Measurements from ENCODE around the gene ITPKB. TPM values are rescaled to one million over a fixed set of nuclear protein-coding genes. Genes with fewer than 3 reads are reported as not detected.

Gene ITPKB
- total and polyA plus RNA-seq, 4 donors = 2.1 to 31.8 (median 11.7) TPM

- Histone ChIP-seq H3K27me3 (ENCODE audit: control insufficient read depth in 1 of 2, insufficient read depth in 2 of 2, low read length in 1 of 2) (no peaks in the 10 kb centered on the region), H3K9me3 (ENCODE audit: control insufficient read depth, low read length) (no peaks in the 10 kb centered on the region), H3K36me3 (ENCODE audit: control insufficient read depth in 1 of 2, insufficient read depth in 2 of 2, low read length in 1 of 2) (no peaks in the 10 kb centered on the region), H3K27ac (ENCODE audit: low read depth in 1 of 2, low read length in 2 of 2) (no peak overlapping the region), H3K4me1 (ENCODE audit: control insufficient read depth in 1 of 2, insufficient read depth in 2 of 2, low read length in 2 of 2) (peaks cover 0 to 5% of the 10 kb centered on the region in 2 donors), H3K4me3 (ENCODE audit: low read length in 2 of 2) (no peak overlapping the region)
- ATAC-seq (ENCODE audit: low FRiP score) (no peak), DNase-seq (peak; percentile 40 to 64)
- intact Hi-C loops (cut with DNase I) = loop anchor here in 1 of 2 donors (5.0 kb wide), 1 partner anchor 39 kb away; no protein-coding TSS in a partner anchor
- WGBS, 2 donors = 91 to 92% methylated on average over 11 of the region's 11 CpGs
These were observed 85.7 kb downstream of the ITPKB start for GRCh38 chr1:226653311-226653921.

GRCh38 chr1:226652613-226653012, 86.5 kb downstream of the ITPKB start:
- H3K4me3 ChIP-seq (ENCODE audit: low read length in 2 of 2) = no peak overlapping the region
- intact Hi-C loops (cut with DNase I) = loop anchor here in 1 of 2 donors (5.0 kb wide), 1 partner anchor 40 kb away; no protein-coding TSS in a partner anchor
- ATAC-seq (ENCODE audit: low FRiP score) = no peak

GRCh38 chr1:226651732-226652105, 87.4 kb downstream of the ITPKB start:
- Histone ChIP-seq H3K27me3 (ENCODE audit: control insufficient read depth in 1 of 2, insufficient read depth in 2 of 2, low read length in 1 of 2) (no peaks in the 10 kb centered on the region), H3K36me3 (ENCODE audit: control insufficient read depth in 1 of 2, insufficient read depth in 2 of 2, low read length in 1 of 2) (no peaks in the 10 kb centered on the region), H3K4me3 (ENCODE audit: low read length in 2 of 2) (no peak overlapping the region), H3K27ac (ENCODE audit: low read depth in 1 of 2, low read length in 2 of 2) (no peak overlapping the region), H3K9me3 (ENCODE audit: control insufficient read depth, low read length) (no peaks in the 10 kb centered on the region), H3K4me1 (ENCODE audit: control insufficient read depth in 1 of 2, insufficient read depth in 2 of 2, low read length in 2 of 2) (no peaks in the 10 kb centered on the region)
- intact Hi-C loops (cut with DNase I) = loop anchor here in 1 of 2 donors (5.0 kb wide), 1 partner anchor 41 kb away; no protein-coding TSS in a partner anchor
- DNase-seq (peak; percentile 47 to 75), ATAC-seq (ENCODE audit: low FRiP score) (no peak)
- 28 to 32% methylated on average over 4 of the region's 4 CpGs for WGBS, 2 donors

More at GRCh38 chr1:226652613-226653012, 86.5 kb downstream of the ITPKB start:
- Histone ChIP-seq H3K27me3 (ENCODE audit: control insufficient read depth in 1 of 2, insufficient read depth in 2 of 2, low read length in 1 of 2) (no peaks in the 10 kb centered on the region), H3K27ac (ENCODE audit: low read depth in 1 of 2, low read length in 2 of 2) (no peak overlapping the region), H3K4me1 (ENCODE audit: control insufficient read depth in 1 of 2, insufficient read depth in 2 of 2, low read length in 2 of 2) (peaks cover 0 to 2% of the 10 kb centered on the region in 2 donors), H3K36me3 (ENCODE audit: control insufficient read depth in 1 of 2, insufficient read depth in 2 of 2, low read length in 1 of 2) (no peaks in the 10 kb centered on the region), H3K9me3 (ENCODE audit: control insufficient read depth, low read length) (no peaks in the 10 kb centered on the region)
- WGBS, 2 donors = 90 to 93% methylated on average over 6 of the region's 6 CpGs
- DNase-seq = peak; percentile 36 to 62

- Histone ChIP-seq H3K27me3 (ENCODE audit: control insufficient read depth in 1 of 2, insufficient read depth in 2 of 2, low read length in 1 of 2) (no peaks in the 10 kb centered on the region), H3K9me3 (ENCODE audit: control insufficient read depth, low read length) (no peaks in the 10 kb centered on the region), H3K36me3 (ENCODE audit: control insufficient read depth in 1 of 2, insufficient read depth in 2 of 2, low read length in 1 of 2) (no peaks in the 10 kb centered on the region), H3K4me1 (ENCODE audit: control insufficient read depth in 1 of 2, insufficient read depth in 2 of 2, low read length in 2 of 2) (no peaks in the 10 kb centered on the region), H3K4me3 (ENCODE audit: low read length in 2 of 2) (no peak overlapping the region), H3K27ac (ENCODE audit: low read depth in 1 of 2, low read length in 2 of 2) (no peak overlapping the region)
- 92 to 93% methylated on average over 12 of the region's 12 CpGs for WGBS, 2 donors
- ATAC-seq (ENCODE audit: low FRiP score) (no peak), DNase-seq (peak; percentile 23 to 55)
- intact Hi-C loops (cut with DNase I) = loop anchor here in 1 of 2 donors (5.0 kb wide), 1 partner anchor 41 kb away; no protein-coding TSS in a partner anchor
These were observed 87.9 kb downstream of the ITPKB start for GRCh38 chr1:226651041-226651731.

DNA sequence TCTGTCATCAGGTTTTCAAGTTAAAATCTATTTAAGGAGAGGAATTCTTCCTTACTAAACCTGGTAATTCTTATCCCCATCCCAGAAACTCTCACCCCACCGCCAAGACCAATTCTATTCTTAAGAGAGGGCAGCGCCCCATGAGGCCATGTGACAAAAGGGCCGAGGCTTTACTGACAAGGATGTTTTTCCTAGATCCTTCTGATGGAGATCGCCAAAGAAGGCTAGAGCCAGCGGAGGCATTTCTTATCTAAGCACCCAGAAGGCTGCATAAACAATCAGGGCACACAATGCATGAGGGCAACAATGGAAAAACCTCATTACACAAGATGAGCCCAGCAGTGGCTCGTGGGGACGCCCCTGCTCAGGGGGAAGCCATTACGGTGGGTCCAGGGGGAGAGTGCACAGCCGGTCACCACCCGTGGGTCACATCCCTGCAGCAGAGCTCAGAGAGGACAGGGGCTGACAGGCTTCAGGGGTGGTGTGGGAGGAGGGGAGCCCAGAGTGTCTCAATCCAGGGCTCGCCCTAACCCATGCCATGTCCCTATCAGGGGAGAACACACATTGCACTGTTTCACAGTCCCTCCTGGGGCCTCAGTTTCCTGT, 88.7 kb downstream of the ITPKB start:
- Histone ChIP-seq H3K36me3 (ENCODE audit: control insufficient read depth in 1 of 2, insufficient read depth in 2 of 2, low read length in 1 of 2) (no peaks in the 10 kb centered on the region), H3K27me3 (ENCODE audit: control insufficient read depth in 1 of 2, insufficient read depth in 2 of 2, low read length in 1 of 2) (no peaks in the 10 kb centered on the region), H3K4me1 (ENCODE audit: control insufficient read depth in 1 of 2, insufficient read depth in 2 of 2, low read length in 2 of 2) (no peaks in the 10 kb centered on the region), H3K4me3 (ENCODE audit: low read length in 2 of 2) (no peak overlapping the region), H3K9me3 (ENCODE audit: control insufficient read depth, low read length) (no peaks in the 10 kb centered on the region), H3K27ac (ENCODE audit: low read depth in 1 of 2, low read length in 2 of 2) (no peak overlapping the region)
- intact Hi-C loops (cut with DNase I) = loop anchor here in 1 of 2 donors (5.0 kb wide), 1 partner anchor 42 kb away; no protein-coding TSS in a partner anchor
- peak; percentile 13 for ATAC-seq (ENCODE audit: low FRiP score)
- DNase-seq = peak in 1 of 2 donors; percentile 37
- WGBS, 2 donors = 21 to 33% methylated on average over 11 of the region's 11 CpGs

- H3K4me3 ChIP-seq (ENCODE audit: low read length in 2 of 2) = no peak overlapping the region
- no peak overlapping the region for H3K27ac ChIP-seq (ENCODE audit: low read depth in 1 of 2, low read length in 2 of 2)
- no peaks in the 10 kb centered on the region for H3K9me3 ChIP-seq (ENCODE audit: control insufficient read depth, low read length)
- no peaks in the 10 kb centered on the region for H3K27me3 ChIP-seq (ENCODE audit: control insufficient read depth in 1 of 2, insufficient read depth in 2 of 2, low read length in 1 of 2)
- DNase-seq = peak in 1 of 2 donors; percentile 57
- peak; percentile 6 for ATAC-seq (ENCODE audit: low FRiP score)
- no peaks in the 10 kb centered on the region for H3K4me1 ChIP-seq (ENCODE audit: control insufficient read depth in 1 of 2, insufficient read depth in 2 of 2, low read length in 2 of 2)
- WGBS, 2 donors = 60 to 68% methylated on average over 7 of the region's 7 CpGs
- intact Hi-C loops (cut with DNase I) = loop anchor here in 1 of 2 donors (5.0 kb wide), 1 partner anchor 43 kb away; no protein-coding TSS in a partner anchor
- no peaks in the 10 kb centered on the region for H3K36me3 ChIP-seq (ENCODE audit: control insufficient read depth in 1 of 2, insufficient read depth in 2 of 2, low read length in 1 of 2)
These were observed 89.3 kb downstream of the ITPKB start for GRCh38 chr1:226649780-226650179.

- 92 to 93% methylated on average over 8 of the region's 8 CpGs for WGBS, 2 donors
- no peaks in the 10 kb centered on the region for H3K36me3 ChIP-seq (ENCODE audit: control insufficient read depth in 1 of 2, insufficient read depth in 2 of 2, low read length in 1 of 2)
- no peak for ATAC-seq (ENCODE audit: low FRiP score)
- H3K9me3 ChIP-seq (ENCODE audit: control insufficient read depth, low read length) = no peaks in the 10 kb centered on the region
- H3K4me3 ChIP-seq (ENCODE audit: low read length in 2 of 2) = no peak overlapping the region
- no peaks in the 10 kb centered on the region for H3K27me3 ChIP-seq (ENCODE audit: control insufficient read depth in 1 of 2, insufficient read depth in 2 of 2, low read length in 1 of 2)
- intact Hi-C loops (cut with DNase I) = no loop called here
- peak in 1 of 2 donors; percentile 18 for DNase-seq
- H3K27ac ChIP-seq (ENCODE audit: low read depth in 1 of 2, low read length in 2 of 2) = no peak overlapping the region
- no peaks in the 10 kb centered on the region for H3K4me1 ChIP-seq (ENCODE audit: control insufficient read depth in 1 of 2, insufficient read depth in 2 of 2, low read length in 2 of 2)
These were observed 89.8 kb downstream of the ITPKB start for GRCh38 chr1:226649244-226649643.

DNA sequence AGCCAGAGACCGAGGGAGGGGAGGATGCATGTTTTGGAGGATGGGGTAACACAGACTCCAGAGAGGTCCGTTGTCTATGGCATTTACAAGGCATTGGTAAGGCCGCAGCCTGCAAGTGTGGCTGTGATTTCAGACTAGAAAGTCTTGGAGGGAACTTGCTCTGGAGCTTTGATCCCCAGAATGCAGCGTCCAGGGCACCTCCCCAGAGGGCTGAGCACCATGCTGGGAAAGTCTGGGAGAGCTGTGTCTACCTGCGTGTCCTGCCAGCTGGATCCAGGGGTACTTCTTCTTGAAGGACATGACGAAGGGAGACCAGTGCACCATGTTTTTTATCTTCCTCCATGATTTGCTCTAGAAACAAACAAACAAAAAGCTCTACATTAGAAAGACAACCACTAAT, 90.7 kb downstream of the ITPKB start:
- Histone ChIP-seq H3K9me3 (ENCODE audit: control insufficient read depth, low read length) (no peaks in the 10 kb centered on the region), H3K27ac (ENCODE audit: low read depth in 1 of 2, low read length in 2 of 2) (no peak overlapping the region), H3K4me3 (ENCODE audit: low read length in 2 of 2) (no peak overlapping the region), H3K36me3 (ENCODE audit: control insufficient read depth in 1 of 2, insufficient read depth in 2 of 2, low read length in 1 of 2) (no peaks in the 10 kb centered on the region), H3K27me3 (ENCODE audit: control insufficient read depth in 1 of 2, insufficient read depth in 2 of 2, low read length in 1 of 2) (no peaks in the 10 kb centered on the region), H3K4me1 (ENCODE audit: control insufficient read depth in 1 of 2, insufficient read depth in 2 of 2, low read length in 2 of 2) (no peaks in the 10 kb centered on the region)
- intact Hi-C loops (cut with DNase I) = no loop called here
- DNase-seq (peak in 1 of 2 donors; percentile 42), ATAC-seq (ENCODE audit: low FRiP score) (no peak)
- 91 to 94% methylated on average over 6 of the region's 6 CpGs for WGBS, 2 donors
